ENCODE results near the gene ZBTB34. TPM values are rescaled to one million over a fixed set of nuclear protein-coding genes. Genes with fewer than 3 reads are reported as not detected.
A peak's percentile ranks its signal among the peaks of the same experiment; 100 is the strongest.

Gene ZBTB34
- total RNA-seq, 1 donor from 2014 or later, result 16.1 TPM

GRCh38 chr9:126907058-126907457 is 46.6 kb downstream of the ZBTB34 start:
- DNase-seq (ENCODE audit: low read depth, low spot score), result no peak
- H3K36me3 Mint-ChIP-seq (ENCODE audit: low read depth), result no peaks in the 10 kb centered on the region
- H3K4me1 Mint-ChIP-seq, result no peaks in the 10 kb centered on the region
- H3K27me3 Mint-ChIP-seq (ENCODE audit: low read depth), result peaks cover 29% of the 10 kb centered on the region
- H3K4me3 Mint-ChIP-seq, result no peak overlapping the region
- H3K9me3 Mint-ChIP-seq, result peaks cover 2% of the 10 kb centered on the region
- no peak overlapping the region for H3K27ac Mint-ChIP-seq (ENCODE audit: unreplicated experiment)
- TF ChIP-seq CTCF (conservative IDR thresholded peaks at IDR 0.05), result no peak

- Mint-ChIP-seq H3K9me3 (peaks cover 2% of the 10 kb centered on the region), H3K27ac (ENCODE audit: unreplicated experiment) (no peak within 1 kb of the TSS), H3K27me3 (ENCODE audit: low read depth) (peaks cover 43% of the 10 kb centered on the region), H3K4me1 (peaks cover 13% of the 10 kb centered on the region), H3K4me3 (peak within 1 kb of the TSS; percentile 81), H3K36me3 (ENCODE audit: low read depth) (no peaks in the 10 kb centered on the region)
- DNase-seq (ENCODE audit: low read depth, low spot score), result peak; percentile 88
- TF ChIP-seq CTCF (conservative IDR thresholded peaks at IDR 0.05), result no peak
Measured at GRCh38 chr9:126914458-126915280, 54.2 kb downstream of the ZBTB34 start, which contains the start of gene RALGPS1. TSS of gene RALGPS1 (plus strand) at chr9:126914782. CDS start at chr9:126962290, 47,508 bp downstream.

- H3K27me3 Mint-ChIP-seq (ENCODE audit: low read depth), result peaks cover 43% of the 10 kb centered on the region
- no peak overlapping the region for H3K27ac Mint-ChIP-seq (ENCODE audit: unreplicated experiment)
- H3K4me3 Mint-ChIP-seq, result peak overlapping the region; percentile 81
- no peaks in the 10 kb centered on the region for H3K36me3 Mint-ChIP-seq (ENCODE audit: low read depth)
- TF ChIP-seq CTCF (conservative IDR thresholded peaks at IDR 0.05), result no peak
- no peak for DNase-seq (ENCODE audit: low read depth, low spot score)
- peaks cover 13% of the 10 kb centered on the region for H3K4me1 Mint-ChIP-seq
- H3K9me3 Mint-ChIP-seq, result peaks cover 2% of the 10 kb centered on the region
Measured at GRCh38 chr9:126915281-126915816, 54.9 kb downstream of the ZBTB34 start.

- Mint-ChIP-seq H3K27ac (ENCODE audit: unreplicated experiment) (no peak overlapping the region), H3K4me3 (peak overlapping the region; percentile 81), H3K4me1 (peaks cover 13% of the 10 kb centered on the region), H3K9me3 (peaks cover 2% of the 10 kb centered on the region), H3K27me3 (ENCODE audit: low read depth) (peaks cover 42% of the 10 kb centered on the region), H3K36me3 (ENCODE audit: low read depth) (no peaks in the 10 kb centered on the region)
- no peak for DNase-seq (ENCODE audit: low read depth, low spot score)
- TF ChIP-seq CTCF (conservative IDR thresholded peaks at IDR 0.05), result no peak
Measured at GRCh38 chr9:126915846-126916543, 55.6 kb downstream of the ZBTB34 start.

- DNase-seq (ENCODE audit: low read depth, low spot score), result no peak
- H3K4me1 Mint-ChIP-seq, result peaks cover 13% of the 10 kb centered on the region
Measured at GRCh38 chr9:126916909-126917308, 56.5 kb downstream of the ZBTB34 start.

More at GRCh38 chr9:126916909-126917308, 56.5 kb downstream of the ZBTB34 start:
- peaks cover 35% of the 10 kb centered on the region for H3K27me3 Mint-ChIP-seq (ENCODE audit: low read depth)
- no peak overlapping the region for H3K27ac Mint-ChIP-seq (ENCODE audit: unreplicated experiment)
- no peaks in the 10 kb centered on the region for H3K9me3 Mint-ChIP-seq
- peak overlapping the region; percentile 54 for H3K4me3 Mint-ChIP-seq
- no peaks in the 10 kb centered on the region for H3K36me3 Mint-ChIP-seq (ENCODE audit: low read depth)
- no peak for TF ChIP-seq CTCF (conservative IDR thresholded peaks at IDR 0.05)
